ENCODE results near the gene ADCY1.
A peak's percentile ranks its signal among the peaks of the same experiment; 100 is the strongest.

Gene ADCY1

GRCh38 chr7:45578022-45578421, 3.9 kb downstream of the ADCY1 start:
- Histone ChIP-seq H3K79me2 (ENCODE audit: low read length) (peaks cover 9% of the 10 kb centered on the region), H3K4me1 (ENCODE audit: low read length) (peaks cover 11% of the 10 kb centered on the region; the same call in 1 of the 2 replicates), H3K27ac (ENCODE audit: low read length) (no peak overlapping the region), H3K27me3 (ENCODE audit: low read depth, low read length) (0 out of 2 replicates have a peak, but pooled peaks cover 3% of the 10 kb centered on the region), H2AFZ (ENCODE audit: low read depth, low read length) (no peak overlapping the region), H3K36me3 (replicated peaks; ENCODE audit: low read depth, low read length) (no peaks in the 10 kb centered on the region), H3K9ac (ENCODE audit: low read length) (no peak overlapping the region), H3K9me3 (ENCODE audit: insufficient read depth, low read length) (no peaks in the 10 kb centered on the region), H3K4me3 (ENCODE audit: low read length) (no peak overlapping the region), H3K4me2 (ENCODE audit: low read length) (no peak overlapping the region), H4K20me1 (ENCODE audit: insufficient read depth, low read length) (no peaks in the 10 kb centered on the region; the same call in 1 of the 2 replicates)
- TF ChIP-seq EZH2phosphoT487 (IDR thresholded peaks at IDR 0.05; ENCODE audit: low read depth): no peak
- no peak for TF ChIP-seq CTCF (IDR thresholded peaks at IDR 0.05; ENCODE audit: low read depth, low read length)

GRCh38 chr7:45578467-45578866, 4.3 kb downstream of the ADCY1 start:
- H3K27me3 ChIP-seq (ENCODE audit: low read depth, low read length): no peaks in the 10 kb centered on the region
- no peak for TF ChIP-seq EZH2phosphoT487 (IDR thresholded peaks at IDR 0.05; ENCODE audit: low read depth)
- no peak for TF ChIP-seq CTCF (IDR thresholded peaks at IDR 0.05; ENCODE audit: low read depth, low read length)
- H3K9ac ChIP-seq (ENCODE audit: low read length): no peak overlapping the region
- peaks cover 9% of the 10 kb centered on the region for H3K79me2 ChIP-seq (ENCODE audit: low read length)
- H4K20me1 ChIP-seq (ENCODE audit: insufficient read depth, low read length): no peaks in the 10 kb centered on the region; the same call in 1 of the 2 replicates
- H3K4me3 ChIP-seq (ENCODE audit: low read length): no peak overlapping the region
- no peaks in the 10 kb centered on the region for H3K36me3 ChIP-seq (replicated peaks; ENCODE audit: low read depth, low read length)
- no peak overlapping the region for H3K4me2 ChIP-seq (ENCODE audit: low read length)
- H3K4me1 ChIP-seq (ENCODE audit: low read length): peaks cover 11% of the 10 kb centered on the region; the same call in 1 of the 2 replicates
- H2AFZ ChIP-seq (ENCODE audit: low read depth, low read length): no peak overlapping the region
- no peaks in the 10 kb centered on the region for H3K9me3 ChIP-seq (ENCODE audit: insufficient read depth, low read length)
- no peak overlapping the region for H3K27ac ChIP-seq (ENCODE audit: low read length)

GRCh38 chr7:45579391-45579801, 5.2 kb downstream of the ADCY1 start:
- Histone ChIP-seq H4K20me1 (ENCODE audit: insufficient read depth, low read length) (no peaks in the 10 kb centered on the region; the same call in 1 of the 2 replicates), H2AFZ (ENCODE audit: low read depth, low read length) (no peak overlapping the region), H3K4me3 (ENCODE audit: low read length) (no peak overlapping the region), H3K9me3 (ENCODE audit: insufficient read depth, low read length) (no peaks in the 10 kb centered on the region), H3K9ac (ENCODE audit: low read length) (no peak overlapping the region), H3K27ac (ENCODE audit: low read length) (no peak overlapping the region), H3K4me2 (ENCODE audit: low read length) (no peak overlapping the region), H3K79me2 (ENCODE audit: low read length) (peaks cover 9% of the 10 kb centered on the region), H3K36me3 (replicated peaks; ENCODE audit: low read depth, low read length) (no peaks in the 10 kb centered on the region), H3K27me3 (ENCODE audit: low read depth, low read length) (no peaks in the 10 kb centered on the region), H3K4me1 (ENCODE audit: low read length) (peaks cover 7% of the 10 kb centered on the region; the same call in 1 of the 2 replicates)
- TF ChIP-seq EZH2phosphoT487 (IDR thresholded peaks at IDR 0.05; ENCODE audit: low read depth) (no peak), CTCF (IDR thresholded peaks at IDR 0.05; ENCODE audit: low read depth, low read length) (no peak)

- no peak overlapping the region for H3K9ac ChIP-seq (ENCODE audit: low read length)
- no peaks in the 10 kb centered on the region for H3K27me3 ChIP-seq (ENCODE audit: low read depth, low read length)
- no peak overlapping the region for H3K4me3 ChIP-seq (ENCODE audit: low read length)
- H4K20me1 ChIP-seq (ENCODE audit: insufficient read depth, low read length): no peaks in the 10 kb centered on the region; the same call in 1 of the 2 replicates
- no peak overlapping the region for H3K4me2 ChIP-seq (ENCODE audit: low read length)
- peaks cover 2% of the 10 kb centered on the region; the same call in 1 of the 2 replicates for H3K4me1 ChIP-seq (ENCODE audit: low read length)
- H3K9me3 ChIP-seq (ENCODE audit: insufficient read depth, low read length): no peaks in the 10 kb centered on the region
- H2AFZ ChIP-seq (ENCODE audit: low read depth, low read length): no peak overlapping the region
- no peak for TF ChIP-seq EZH2phosphoT487 (IDR thresholded peaks at IDR 0.05; ENCODE audit: low read depth)
- TF ChIP-seq CTCF (IDR thresholded peaks at IDR 0.05; ENCODE audit: low read depth, low read length): peak; percentile 32
- H3K36me3 ChIP-seq (replicated peaks; ENCODE audit: low read depth, low read length): no peaks in the 10 kb centered on the region
- H3K79me2 ChIP-seq (ENCODE audit: low read length): peaks cover 2% of the 10 kb centered on the region
- H3K27ac ChIP-seq (ENCODE audit: low read length): no peak overlapping the region
Measured at GRCh38 chr7:45580053-45580872, 6.1 kb downstream of the ADCY1 start.

All from OCI-LY3 (cell line).